Adipocyte (in vitro differentiated cells): ENCODE measurements around the gene NUDT10.
"Not testable (repeated sequence)": the region's sequence is repeated elsewhere in the genome, so short reads cannot be mapped to it uniquely, and the experiment has no call there.

Experiments used
- DNase-seq: peaks from one replicate; pipeline ENCODE4 v3.0.0-alpha.2; 2015; ENCODE audit warnings: low read depth
- H3K27me3 ChIP-seq: replicated peaks from 2 replicates; pipeline ENCODE4 v1.7.0; 2013; ENCODE audit warnings: mild to moderate bottlenecking, low read length, moderate library complexity; ENCODE audit not compliant: control insufficient read depth, insufficient read depth
- H3K36me3 ChIP-seq: 2 replicates; pipeline ENCODE4 v1.7.0; 2013; ENCODE audit warnings: low read length, mild to moderate bottlenecking, moderate library complexity; ENCODE audit not compliant: control insufficient read depth, insufficient read depth, severe bottlenecking
- H3K4me1 ChIP-seq: 2 replicates; pipeline ENCODE4 v1.7.0; 2013; ENCODE audit warnings: mild to moderate bottlenecking, low read length, moderate library complexity; ENCODE audit not compliant: control insufficient read depth, insufficient read depth
- H3K4me3 ChIP-seq: 2 replicates; pipeline ENCODE4 v1.7.0; 2013; ENCODE audit warnings: mild to moderate bottlenecking, low read length, moderate library complexity
- H3K9ac ChIP-seq: 2 replicates; pipeline ENCODE4 v1.7.0; 2013; ENCODE audit warnings: mild to moderate bottlenecking, low read length, moderate library complexity
- H3K9me3 ChIP-seq: 2 replicates; pipeline ENCODE4 v1.7.0; 2013; ENCODE audit warnings: mild to moderate bottlenecking, low read length, moderate library complexity; ENCODE audit not compliant: control insufficient read depth

NUDT10 gene

GRCh38 chrX:51332188-51332942 lies at the start of gene NUDT10:
Gene NUDT10, plus strand, starts transcription at chrX:51332822. Its CDS starts 144 bp downstream, at chrX:51332966.
- no peaks in the 10 kb centered on the region for H3K4me1 ChIP-seq
- DNase-seq: peak; percentile 44
- H3K9ac ChIP-seq: no peak within 1 kb of the TSS
- no peaks in the 10 kb centered on the region for H3K9me3 ChIP-seq
- peaks cover 45% of the 10 kb centered on the region for H3K27me3 ChIP-seq
- no peaks in the 10 kb centered on the region for H3K36me3 ChIP-seq
- peak within 1 kb of the TSS; percentile 71 for H3K4me3 ChIP-seq

DNA sequence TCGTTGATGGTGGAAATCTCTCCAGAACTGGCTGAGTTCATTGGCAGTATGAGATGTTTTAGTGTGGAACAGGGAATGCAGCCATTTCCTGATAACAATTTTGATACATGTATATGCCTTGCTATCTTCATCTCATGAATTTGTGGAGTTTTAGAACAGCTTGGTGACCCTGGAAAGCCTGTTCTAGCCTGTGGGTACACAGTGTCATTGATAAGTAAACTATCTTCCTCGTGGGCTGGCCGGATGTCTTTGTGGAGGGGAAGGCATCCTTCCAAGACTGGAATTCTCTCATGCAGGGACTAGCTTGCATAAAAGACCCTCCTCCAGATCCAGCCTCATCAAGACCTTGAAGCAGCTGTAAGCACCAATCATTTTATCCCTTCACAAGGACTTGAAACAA lies 40.2 kb upstream of the NUDT10 start:
- Histone ChIP-seq H3K9me3 (peaks cover 3% of the 10 kb centered on the region), H3K4me3 (no peak overlapping the region), H3K9ac (no peak overlapping the region), H3K4me1 (no peaks in the 10 kb centered on the region), H3K36me3 (no peaks in the 10 kb centered on the region), H3K27me3 (peaks cover 3% of the 10 kb centered on the region)
- no peak for DNase-seq

DNA sequence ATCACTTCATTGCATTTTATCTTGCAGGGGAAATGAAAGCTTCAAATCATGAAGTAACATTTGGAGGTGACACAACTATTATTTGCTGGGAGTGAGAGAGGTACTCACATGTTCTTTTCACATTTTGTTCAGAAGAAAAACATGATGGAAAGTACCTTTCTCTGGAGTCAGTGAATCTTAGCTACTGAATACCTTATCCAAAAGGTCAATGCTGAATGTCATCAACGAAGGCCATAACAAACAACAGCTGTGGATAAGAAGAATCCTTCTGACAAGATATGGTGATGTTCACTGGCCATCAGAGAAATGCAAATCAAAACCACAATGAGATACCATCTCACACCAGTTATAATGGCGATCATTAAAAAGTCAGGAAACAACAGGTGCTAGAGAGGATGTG lies 36.5 kb upstream of the NUDT10 start:
- Histone ChIP-seq H3K4me3 (no peak overlapping the region), H3K4me1 (no peaks in the 10 kb centered on the region), H3K9ac (no peak overlapping the region), H3K36me3 (no peaks in the 10 kb centered on the region), H3K9me3 (no peaks in the 10 kb centered on the region), H3K27me3 (peaks cover under 1% of the 10 kb centered on the region)
- no peak for DNase-seq

- H3K36me3 ChIP-seq: no peaks in the 10 kb centered on the region
- no peak overlapping the region for H3K4me3 ChIP-seq
- H3K4me1 ChIP-seq: no peaks in the 10 kb centered on the region
- H3K27me3 ChIP-seq: peaks cover 8% of the 10 kb centered on the region
- H3K9me3 ChIP-seq: no peaks in the 10 kb centered on the region
- no peak for DNase-seq
- H3K9ac ChIP-seq: no peak overlapping the region
These were observed 16.4 kb upstream of the NUDT10 start for GRCh38 chrX:51316271-51316670.

- H3K36me3 ChIP-seq, H3K9ac ChIP-seq, H3K9me3 ChIP-seq, H3K4me1 ChIP-seq: not testable (repeated sequence)
- DNase-seq: peak; percentile 5
- peaks cover 43% of the 10 kb centered on the region for H3K27me3 ChIP-seq
- peak overlapping the region; percentile 71 for H3K4me3 ChIP-seq
These were observed 542 bp downstream of the NUDT10 start for GRCh38 chrX:51332943-51333785.

DNA sequence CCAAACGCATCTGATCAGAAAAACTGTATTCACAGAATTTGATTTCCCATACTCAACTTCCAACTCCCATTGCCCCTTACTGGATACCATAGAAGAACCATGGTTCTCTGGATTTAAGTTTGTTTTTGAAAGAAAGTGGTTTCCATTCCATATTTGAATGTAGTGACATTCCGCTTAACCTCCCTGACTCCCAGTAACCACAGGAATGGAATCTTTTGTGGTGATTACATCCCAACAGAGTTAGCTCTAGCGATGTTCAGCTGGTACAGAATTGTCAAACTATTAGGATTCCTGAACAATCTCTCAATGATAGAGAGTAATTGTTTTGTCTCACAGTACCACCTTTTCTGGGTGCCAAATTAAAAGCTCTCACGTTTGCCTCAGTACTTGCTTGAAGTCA lies 1.7 kb downstream of the NUDT10 start:
- DNase-seq: no peak
- Histone ChIP-seq H3K4me3 (no peak overlapping the region), H3K27me3 (peaks cover 40% of the 10 kb centered on the region), H3K9me3 (no peaks in the 10 kb centered on the region), H3K36me3 (no peaks in the 10 kb centered on the region), H3K4me1 (no peaks in the 10 kb centered on the region), H3K9ac (no peak overlapping the region)

GRCh38 chrX:51336584-51336983 lies 4.0 kb downstream of the NUDT10 start:
- DNase-seq: peak; percentile 69

GRCh38 chrX:51361251-51361650 lies 28.6 kb downstream of the NUDT10 start:
- no peak for DNase-seq
- H3K4me3 ChIP-seq: no peak overlapping the region

More at GRCh38 chrX:51336584-51336983, 4.0 kb downstream of the NUDT10 start:
- no peak overlapping the region for H3K9ac ChIP-seq
- H3K4me1 ChIP-seq: no peaks in the 10 kb centered on the region
- peaks cover 46% of the 10 kb centered on the region for H3K27me3 ChIP-seq
- H3K36me3 ChIP-seq: no peaks in the 10 kb centered on the region
- no peak overlapping the region for H3K4me3 ChIP-seq
- no peaks in the 10 kb centered on the region for H3K9me3 ChIP-seq

GRCh38 chrX:51376672-51377071 lies 44.0 kb downstream of the NUDT10 start:
- Histone ChIP-seq H3K9me3 (no peaks in the 10 kb centered on the region), H3K4me1 (no peaks in the 10 kb centered on the region), H3K4me3 (no peak overlapping the region), H3K9ac (no peak overlapping the region), H3K27me3 (peaks cover 22% of the 10 kb centered on the region), H3K36me3 (no peaks in the 10 kb centered on the region)
- no peak for DNase-seq

More at GRCh38 chrX:51361251-51361650, 28.6 kb downstream of the NUDT10 start:
- no peaks in the 10 kb centered on the region for H3K27me3 ChIP-seq
- no peaks in the 10 kb centered on the region for H3K4me1 ChIP-seq
- no peak overlapping the region for H3K9ac ChIP-seq
- peaks cover 20% of the 10 kb centered on the region for H3K9me3 ChIP-seq
- H3K36me3 ChIP-seq: no peaks in the 10 kb centered on the region
